ENCODE measurements around the gene PEAR1. TPM values are rescaled to one million over a fixed set of nuclear protein-coding genes. Genes with fewer than 3 reads are reported as not detected.

Gene PEAR1
- total and polyA plus RNA-seq, 2 of the 8 experiments (the other 6 are each of a cell fraction or from before 2014, with no cell fraction given) = 0.63 to 0.71 TPM

DNA sequence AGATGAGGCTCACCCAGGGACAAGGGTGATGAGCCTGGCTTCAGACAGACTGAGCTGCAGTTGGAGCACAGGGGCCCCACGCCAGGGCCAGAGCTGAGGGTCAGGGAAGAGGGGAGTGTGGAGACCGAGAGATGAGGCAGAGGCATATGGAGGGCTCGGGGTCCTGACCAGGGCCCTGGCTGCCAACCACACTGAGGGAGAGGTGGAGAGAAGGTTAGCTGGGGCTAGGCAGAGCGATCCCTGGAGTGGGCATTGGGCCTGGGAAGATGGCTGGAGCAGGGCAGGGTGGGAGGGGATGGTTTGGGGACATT is 8.0 kb downstream of the PEAR1 start (continued):
- TF ChIP-seq, protein P1, sequence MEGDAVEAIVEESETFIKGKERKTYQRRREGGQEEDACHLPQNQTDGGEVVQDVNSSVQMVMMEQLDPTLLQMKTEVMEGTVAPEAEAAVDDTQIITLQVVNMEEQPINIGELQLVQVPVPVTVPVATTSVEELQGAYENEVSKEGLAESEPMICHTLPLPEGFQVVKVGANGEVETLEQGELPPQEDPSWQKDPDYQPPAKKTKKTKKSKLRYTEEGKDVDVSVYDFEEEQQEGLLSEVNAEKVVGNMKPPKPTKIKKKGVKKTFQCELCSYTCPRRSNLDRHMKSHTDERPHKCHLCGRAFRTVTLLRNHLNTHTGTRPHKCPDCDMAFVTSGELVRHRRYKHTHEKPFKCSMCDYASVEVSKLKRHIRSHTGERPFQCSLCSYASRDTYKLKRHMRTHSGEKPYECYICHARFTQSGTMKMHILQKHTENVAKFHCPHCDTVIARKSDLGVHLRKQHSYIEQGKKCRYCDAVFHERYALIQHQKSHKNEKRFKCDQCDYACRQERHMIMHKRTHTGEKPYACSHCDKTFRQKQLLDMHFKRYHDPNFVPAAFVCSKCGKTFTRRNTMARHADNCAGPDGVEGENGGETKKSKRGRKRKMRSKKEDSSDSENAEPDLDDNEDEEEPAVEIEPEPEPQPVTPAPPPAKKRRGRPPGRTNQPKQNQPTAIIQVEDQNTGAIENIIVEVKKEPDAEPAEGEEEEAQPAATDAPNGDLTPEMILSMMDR (IDR thresholded peaks at IDR 0.05; ENCODE audit: control extremely low read depth in 1 of 3, insufficient read depth in 1 of 3, low read depth in 1 of 3, low read length in 3 of 3) = no peak
- no peak for TF ChIP-seq CEBPB (IDR thresholded peaks at IDR 0.05; ENCODE audit: low read depth, low read length)
